ENCODE results near the gene SMPX.

The SMPX gene

GRCh38 chrX:21735768-21736127, 22.2 kb downstream of the SMPX start:
- no peaks in the 10 kb centered on the region for H3K9me3 ChIP-seq (ENCODE audit: control insufficient read depth, insufficient read depth, low read length)
- peaks cover 7% of the 10 kb centered on the region for H3K4me1 ChIP-seq (ENCODE audit: insufficient read depth, low read length)
- H3K9ac ChIP-seq (ENCODE audit: low read depth, low read length), result no peak overlapping the region
- no peaks in the 10 kb centered on the region for H3K36me3 ChIP-seq (ENCODE audit: insufficient read depth, low read length)

GRCh38 chrX:21735038-21735767, 22.7 kb downstream of the SMPX start:
- no peaks in the 10 kb centered on the region for H3K36me3 ChIP-seq (ENCODE audit: insufficient read depth, low read length)
- H3K9ac ChIP-seq (ENCODE audit: low read depth, low read length), result no peak overlapping the region
- H3K9me3 ChIP-seq (ENCODE audit: control insufficient read depth, insufficient read depth, low read length), result no peaks in the 10 kb centered on the region
- H3K4me1 ChIP-seq (ENCODE audit: insufficient read depth, low read length), result peaks cover 2% of the 10 kb centered on the region; the same call in 1 of the 2 replicates

- Histone ChIP-seq H3K36me3 (ENCODE audit: insufficient read depth, low read length) (no peaks in the 10 kb centered on the region), H3K4me1 (ENCODE audit: insufficient read depth, low read length) (no peaks in the 10 kb centered on the region; the same call in 1 of the 2 replicates), H3K9ac (ENCODE audit: low read depth, low read length) (no peak overlapping the region), H3K9me3 (ENCODE audit: control insufficient read depth, insufficient read depth, low read length) (no peaks in the 10 kb centered on the region)
Measured at GRCh38 chrX:21734175-21734574, 23.7 kb downstream of the SMPX start.

GRCh38 chrX:21733705-21734104, 24.2 kb downstream of the SMPX start:
- Histone ChIP-seq H3K9ac (ENCODE audit: low read depth, low read length) (no peak overlapping the region), H3K9me3 (ENCODE audit: control insufficient read depth, insufficient read depth, low read length) (no peaks in the 10 kb centered on the region), H3K36me3 (ENCODE audit: insufficient read depth, low read length) (no peaks in the 10 kb centered on the region), H3K4me1 (ENCODE audit: insufficient read depth, low read length) (no peaks in the 10 kb centered on the region)

GRCh38 chrX:21730026-21730425, 27.9 kb downstream of the SMPX start:
- no peak overlapping the region for H3K9ac ChIP-seq (ENCODE audit: low read depth, low read length)
- H3K4me1 ChIP-seq (ENCODE audit: insufficient read depth, low read length), result peaks cover 7% of the 10 kb centered on the region; the same call in 1 of the 2 replicates
- no peaks in the 10 kb centered on the region for H3K36me3 ChIP-seq (ENCODE audit: insufficient read depth, low read length)
- no peaks in the 10 kb centered on the region for H3K9me3 ChIP-seq (ENCODE audit: control insufficient read depth, insufficient read depth, low read length)

- no peaks in the 10 kb centered on the region for H3K9me3 ChIP-seq (ENCODE audit: control insufficient read depth, insufficient read depth, low read length)
- H3K4me1 ChIP-seq (ENCODE audit: insufficient read depth, low read length), result peaks cover 7% of the 10 kb centered on the region; the same call in 1 of the 2 replicates
- H3K36me3 ChIP-seq (ENCODE audit: insufficient read depth, low read length), result no peaks in the 10 kb centered on the region
- H3K9ac ChIP-seq (ENCODE audit: low read depth, low read length), result no peak overlapping the region
Measured at GRCh38 chrX:21728276-21728968, 29.5 kb downstream of the SMPX start.

GRCh38 chrX:21725916-21726315, 32.0 kb downstream of the SMPX start:
- Histone ChIP-seq H3K9me3 (ENCODE audit: control insufficient read depth, insufficient read depth, low read length) (no peaks in the 10 kb centered on the region), H3K9ac (ENCODE audit: low read depth, low read length) (no peak overlapping the region), H3K4me1 (ENCODE audit: insufficient read depth, low read length) (peaks cover 7% of the 10 kb centered on the region; the same call in 1 of the 2 replicates), H3K36me3 (ENCODE audit: insufficient read depth, low read length) (no peaks in the 10 kb centered on the region)

GRCh38 chrX:21725496-21725895, 32.4 kb downstream of the SMPX start:
- Histone ChIP-seq H3K36me3 (ENCODE audit: insufficient read depth, low read length) (no peaks in the 10 kb centered on the region), H3K4me1 (ENCODE audit: insufficient read depth, low read length) (peaks cover 7% of the 10 kb centered on the region; the same call in 1 of the 2 replicates), H3K9me3 (ENCODE audit: control insufficient read depth, insufficient read depth, low read length) (no peaks in the 10 kb centered on the region), H3K9ac (ENCODE audit: low read depth, low read length) (no peak overlapping the region)

- peaks cover 7% of the 10 kb centered on the region; the same call in 1 of the 2 replicates for H3K4me1 ChIP-seq (ENCODE audit: insufficient read depth, low read length)
- H3K9me3 ChIP-seq (ENCODE audit: control insufficient read depth, insufficient read depth, low read length), result no peaks in the 10 kb centered on the region
- H3K36me3 ChIP-seq (ENCODE audit: insufficient read depth, low read length), result no peaks in the 10 kb centered on the region
- H3K9ac ChIP-seq (ENCODE audit: low read depth, low read length), result no peak overlapping the region
Measured at GRCh38 chrX:21723814-21724213, 34.1 kb downstream of the SMPX start.

GRCh38 chrX:21723084-21723483, 34.8 kb downstream of the SMPX start:
- Histone ChIP-seq H3K4me1 (ENCODE audit: insufficient read depth, low read length) (peaks cover 1% of the 10 kb centered on the region; the same call in 1 of the 2 replicates), H3K36me3 (ENCODE audit: insufficient read depth, low read length) (no peaks in the 10 kb centered on the region), H3K9me3 (ENCODE audit: control insufficient read depth, insufficient read depth, low read length) (no peaks in the 10 kb centered on the region), H3K9ac (ENCODE audit: low read depth, low read length) (no peak overlapping the region)

GRCh38 chrX:21721195-21721594, 36.7 kb downstream of the SMPX start:
- H3K36me3 ChIP-seq (ENCODE audit: insufficient read depth, low read length), result no peaks in the 10 kb centered on the region

GRCh38 chrX:21718575-21718974, 39.3 kb downstream of the SMPX start:
- Histone ChIP-seq H3K4me1 (ENCODE audit: insufficient read depth, low read length) (no peaks in the 10 kb centered on the region), H3K36me3 (ENCODE audit: insufficient read depth, low read length) (no peaks in the 10 kb centered on the region), H3K9ac (ENCODE audit: low read depth, low read length) (no peak overlapping the region), H3K9me3 (ENCODE audit: control insufficient read depth, insufficient read depth, low read length) (no peaks in the 10 kb centered on the region)

More at GRCh38 chrX:21721195-21721594, 36.7 kb downstream of the SMPX start:
- Histone ChIP-seq H3K4me1 (ENCODE audit: insufficient read depth, low read length) (no peaks in the 10 kb centered on the region), H3K9ac (ENCODE audit: low read depth, low read length) (no peak overlapping the region), H3K9me3 (ENCODE audit: control insufficient read depth, insufficient read depth, low read length) (no peaks in the 10 kb centered on the region)

GRCh38 chrX:21717802-21718201, 40.1 kb downstream of the SMPX start:
- Histone ChIP-seq H3K4me1 (ENCODE audit: insufficient read depth, low read length) (no peaks in the 10 kb centered on the region), H3K9me3 (ENCODE audit: control insufficient read depth, insufficient read depth, low read length) (no peaks in the 10 kb centered on the region; the same call in 1 of the 2 replicates), H3K36me3 (ENCODE audit: insufficient read depth, low read length) (no peaks in the 10 kb centered on the region), H3K9ac (ENCODE audit: low read depth, low read length) (no peak overlapping the region)

GRCh38 chrX:21715825-21716224, 42.1 kb downstream of the SMPX start:
- Histone ChIP-seq H3K9me3 (ENCODE audit: control insufficient read depth, insufficient read depth, low read length) (no peaks in the 10 kb centered on the region; the same call in 1 of the 2 replicates), H3K4me1 (ENCODE audit: insufficient read depth, low read length) (no peaks in the 10 kb centered on the region), H3K36me3 (ENCODE audit: insufficient read depth, low read length) (no peaks in the 10 kb centered on the region), H3K9ac (ENCODE audit: low read depth, low read length) (no peak overlapping the region)

- Histone ChIP-seq H3K9me3 (ENCODE audit: control insufficient read depth, insufficient read depth, low read length) (no peaks in the 10 kb centered on the region; the same call in 1 of the 2 replicates), H3K4me1 (ENCODE audit: insufficient read depth, low read length) (no peaks in the 10 kb centered on the region), H3K9ac (ENCODE audit: low read depth, low read length) (no peak overlapping the region), H3K36me3 (ENCODE audit: insufficient read depth, low read length) (no peaks in the 10 kb centered on the region)
Measured at GRCh38 chrX:21715337-21715736, 42.6 kb downstream of the SMPX start.
